ENCODE measurements around the gene RTKN2. TPM values are rescaled to one million over a fixed set of nuclear protein-coding genes. Genes with fewer than 3 reads are reported as not detected.

Gene RTKN2
- total RNA-seq, 1 experiment from 2014 or later, result 14.4 TPM

DNA sequence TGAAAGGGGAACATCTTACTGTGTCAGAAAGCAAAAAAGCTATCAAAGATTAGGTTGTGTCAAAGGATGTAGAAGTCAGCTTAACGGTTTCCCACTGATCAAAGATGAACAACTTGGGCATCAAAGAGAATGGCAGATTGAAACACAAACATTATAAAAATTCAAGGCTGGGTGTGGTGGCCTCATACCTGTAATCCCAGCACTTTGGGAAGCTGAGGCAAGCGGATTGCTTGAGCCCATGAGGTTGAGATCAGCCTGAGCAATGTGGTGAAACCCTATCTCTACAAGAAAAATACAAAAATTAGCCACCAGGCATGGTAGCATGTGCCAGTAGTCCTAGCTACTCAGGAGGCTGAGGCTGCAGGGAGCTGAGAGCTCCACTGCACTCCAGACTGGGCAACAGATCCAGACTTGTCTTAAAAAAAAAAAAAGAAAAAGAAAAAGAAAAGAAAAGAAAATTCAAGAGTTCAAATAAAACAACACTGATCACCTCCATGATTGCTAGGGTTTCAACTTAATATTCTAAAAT lies 34.5 kb downstream of the RTKN2 start:
- H3K9me3 ChIP-seq (ENCODE audit: control insufficient read depth, low read depth, low read length), result no peaks in the 10 kb centered on the region
- H2BK15ac ChIP-seq (ENCODE audit: low read depth, low read length), result no peak overlapping the region
- Mint-ChIP-seq H3K4me1 (peaks cover 6% of the 10 kb centered on the region in 2 experiments; a peak in 3 of 4 replicates), H3K27ac (no peak overlapping the region; a peak in 1 of 7 replicates), H3K27me3 (ENCODE audit: low read depth) (no peaks in the 10 kb centered on the region), H3K4me3 (no peak overlapping the region), H3K36me3 (ENCODE audit: insufficient read depth in 1 of 3, low read depth in 3 of 3) (peaks cover 0 to 5% (median 0%) of the 10 kb centered on the region in 3 experiments; a peak in 1 of 7 replicates), H3K9me3 (no peaks in the 10 kb centered on the region)
- H3K79me1 ChIP-seq (ENCODE audit: insufficient read depth, low read depth, low read length, poor library complexity, severe bottlenecking), result no peaks in the 10 kb centered on the region
- no peaks in the 10 kb centered on the region for H3K4me1 ChIP-seq (ENCODE audit: insufficient read depth, low read length)
- H3K23ac ChIP-seq (ENCODE audit: insufficient read length, low read depth, low read length), result no peak overlapping the region
- no peak overlapping the region for H4K8ac ChIP-seq (replicated peaks; ENCODE audit: insufficient read length, low read depth, low read length)
- no peak overlapping the region for H2BK120ac ChIP-seq (ENCODE audit: low read depth, low read length, poor library complexity, severe bottlenecking)
- no peak overlapping the region for H4K5ac ChIP-seq (ENCODE audit: insufficient read length, low read depth, low read length)
- H2AFZ ChIP-seq (ENCODE audit: low read length), result no peak overlapping the region
- H2BK12ac ChIP-seq (ENCODE audit: insufficient read length, low read depth, low read length), result no peak overlapping the region
- no peak overlapping the region for H3K4ac ChIP-seq (ENCODE audit: low read depth, low read length)
- H2BK20ac ChIP-seq (ENCODE audit: low read depth, low read length, poor library complexity, severe bottlenecking), result no peak overlapping the region
- TF ChIP-seq CTCF (conservative IDR thresholded peaks at IDR 0.05), result no peak
- H3K14ac ChIP-seq (ENCODE audit: insufficient read depth, low read length), result no peak overlapping the region
- DNase-seq, result no peak
- no peak overlapping the region for H4K91ac ChIP-seq (ENCODE audit: insufficient read length, low read depth, low read length)
- WGBS (ENCODE audit: extremely low coverage, insufficient read length, low lambda C conversion rate), result no CpG with 5 or more reads among the region's 2 CpGs
- no peak overlapping the region for H3K9ac ChIP-seq (ENCODE audit: extremely low read depth, insufficient read length, low read length)
- H2AK5ac ChIP-seq (ENCODE audit: insufficient read length, low read length), result no peak overlapping the region
- H3K23me2 ChIP-seq (ENCODE audit: insufficient read length, low read depth, low read length, poor library complexity, severe bottlenecking), result no peaks in the 10 kb centered on the region
- no peak overlapping the region for H3K4me2 ChIP-seq (ENCODE audit: insufficient read depth, insufficient read length, low read length)
- H3K79me2 ChIP-seq (ENCODE audit: insufficient read depth, low read length), result no peaks in the 10 kb centered on the region
- no peak overlapping the region for H3T11ph ChIP-seq (ENCODE audit: low read length)
- no peaks in the 10 kb centered on the region for H4K20me1 ChIP-seq (ENCODE audit: control insufficient read depth, insufficient read depth, insufficient read length)
- no peak overlapping the region for H3K27ac ChIP-seq (ENCODE audit: insufficient read length, low read depth, low read length)
- no peak overlapping the region for H2BK5ac ChIP-seq (ENCODE audit: insufficient read length, low read length)
- H3K56ac ChIP-seq (ENCODE audit: insufficient read length, low read depth, low read length), result no peak overlapping the region
- no peak overlapping the region for H3K18ac ChIP-seq (ENCODE audit: insufficient read length, low read depth, low read length)
- no peaks in the 10 kb centered on the region for H3K27me3 ChIP-seq (ENCODE audit: insufficient read depth, low read length)

All from H9 (cell line).